IgD-negative memory B cell (primary cell): ENCODE data around the gene MACO1. TPM values are rescaled to one million over a fixed set of nuclear protein-coding genes. Genes with fewer than 3 reads are reported as not detected.

Experiments
- H3K27ac Mint-ChIP-seq, 3 donors: one replicate each; pipeline ENCODE4 v1.8.0; 2020 to 2022; ENCODE audit warnings: mild to moderate bottlenecking in 3 of 3, mixed read lengths in 3 of 3, moderate library complexity in 1 of 3
- H3K27me3 Mint-ChIP-seq: one replicate; pipeline ENCODE4 v1.8.0; 2021; ENCODE audit warnings: mixed read lengths
- H3K36me3 Mint-ChIP-seq: one replicate; pipeline ENCODE4 v1.8.0; 2020; ENCODE audit warnings: mild to moderate bottlenecking, mixed read lengths
- H3K4me1 Mint-ChIP-seq, 3 donors: one replicate each; pipeline ENCODE4 v1.8.0; 2020 to 2022; ENCODE audit warnings: mixed read lengths in 3 of 3, mild to moderate bottlenecking in 1 of 3
- H3K4me3 Mint-ChIP-seq, 4 donors: one replicate each; pipeline ENCODE4 v1.8.0; 2020 to 2022; ENCODE audit warnings: mild to moderate bottlenecking in 4 of 4, mixed read lengths in 4 of 4, moderate library complexity in 3 of 4
- H3K9me3 Mint-ChIP-seq, 3 donors: one replicate each; pipeline ENCODE4 v1.8.0; 2020 to 2021; ENCODE audit warnings: mixed read lengths in 3 of 3, mild to moderate bottlenecking in 1 of 3
- polyA plus RNA-seq: library from polyadenylated mRNA; unstranded; fragments of 300-500 nt; fragmentation: Illumina TruSeq; gene quantifications from one replicate; pipeline ENCODE4 v1.2.3, GENCODE V29; 2021

The MACO1 gene
- polyA plus RNA-seq, 1 donor from 2014 or later, result 8.3 TPM

- Mint-ChIP-seq H3K9me3 (no peaks in the 10 kb centered on the region), H3K36me3 (peaks cover 5% of the 10 kb centered on the region)
Observed at GRCh38 chr1:25484096-25484495, 53.4 kb downstream of the MACO1 start.

GRCh38 chr1:25484533-25484932 is 53.8 kb downstream of the MACO1 start:
- Mint-ChIP-seq H3K36me3 (peaks cover 6% of the 10 kb centered on the region), H3K27ac (peak overlapping the region in 1 of 3 donors; percentile 31), H3K27me3 (no peaks in the 10 kb centered on the region), H3K4me1 (peaks cover 7 to 16% (median 8%) of the 10 kb centered on the region in 3 donors), H3K4me3 (no peak overlapping the region), H3K9me3 (no peaks in the 10 kb centered on the region)

More at GRCh38 chr1:25484096-25484495, 53.4 kb downstream of the MACO1 start:
- Mint-ChIP-seq H3K27me3 (no peaks in the 10 kb centered on the region), H3K27ac (no peak overlapping the region), H3K4me1 (peaks cover 7 to 16% (median 8%) of the 10 kb centered on the region in 3 donors), H3K4me3 (no peak overlapping the region)

GRCh38 chr1:25485536-25486411 is 55.1 kb downstream of the MACO1 start:
- Mint-ChIP-seq H3K4me3 (no peak overlapping the region), H3K36me3 (peaks cover 6% of the 10 kb centered on the region), H3K9me3 (no peaks in the 10 kb centered on the region), H3K4me1 (peaks cover 7 to 16% (median 8%) of the 10 kb centered on the region in 3 donors), H3K27me3 (no peaks in the 10 kb centered on the region), H3K27ac (peak overlapping the region in 2 of 3 donors; percentile 25 to 71)

- Mint-ChIP-seq H3K9me3 (no peaks in the 10 kb centered on the region), H3K27me3 (no peaks in the 10 kb centered on the region), H3K4me3 (no peak overlapping the region), H3K36me3 (peaks cover 7% of the 10 kb centered on the region), H3K27ac (no peak overlapping the region), H3K4me1 (peaks cover 7 to 14% (median 8%) of the 10 kb centered on the region in 3 donors)
Observed at GRCh38 chr1:25486602-25487001, 55.9 kb downstream of the MACO1 start.

- H3K4me1 Mint-ChIP-seq, result peaks cover 7 to 8% (median 7%) of the 10 kb centered on the region in 3 donors
- no peaks in the 10 kb centered on the region for H3K9me3 Mint-ChIP-seq
- H3K27ac Mint-ChIP-seq, result no peak overlapping the region
- no peak overlapping the region for H3K4me3 Mint-ChIP-seq
- H3K36me3 Mint-ChIP-seq, result peaks cover 9% of the 10 kb centered on the region
- H3K27me3 Mint-ChIP-seq, result no peaks in the 10 kb centered on the region
Observed at GRCh38 chr1:25487628-25488027, 56.9 kb downstream of the MACO1 start.

- Mint-ChIP-seq H3K4me3 (no peak overlapping the region), H3K36me3 (peaks cover 10% of the 10 kb centered on the region), H3K27ac (peak overlapping the region in 1 of 3 donors; percentile 39), H3K27me3 (no peaks in the 10 kb centered on the region), H3K4me1 (no peaks in the 10 kb centered on the region), H3K9me3 (no peaks in the 10 kb centered on the region)
Observed at GRCh38 chr1:25492323-25492722, 61.6 kb downstream of the MACO1 start.

GRCh38 chr1:25494952-25495351 is 64.3 kb downstream of the MACO1 start:
- Mint-ChIP-seq H3K9me3 (no peaks in the 10 kb centered on the region), H3K4me3 (no peak overlapping the region), H3K36me3 (peaks cover 6% of the 10 kb centered on the region), H3K27me3 (no peaks in the 10 kb centered on the region), H3K27ac (no peak overlapping the region), H3K4me1 (no peaks in the 10 kb centered on the region)

- Mint-ChIP-seq H3K9me3 (no peaks in the 10 kb centered on the region), H3K4me3 (no peak overlapping the region), H3K27me3 (no peaks in the 10 kb centered on the region), H3K36me3 (peaks cover 3% of the 10 kb centered on the region), H3K27ac (no peak overlapping the region), H3K4me1 (peaks cover 0 to 2% (median 0%) of the 10 kb centered on the region in 3 donors)
Observed at GRCh38 chr1:25500694-25501093, 70.0 kb downstream of the MACO1 start.

- H3K36me3 Mint-ChIP-seq, result peaks cover 3% of the 10 kb centered on the region
- no peaks in the 10 kb centered on the region for H3K27me3 Mint-ChIP-seq
- H3K9me3 Mint-ChIP-seq, result no peaks in the 10 kb centered on the region
- no peak overlapping the region for H3K27ac Mint-ChIP-seq
- H3K4me3 Mint-ChIP-seq, result no peak overlapping the region
- H3K4me1 Mint-ChIP-seq, result peaks cover 0 to 2% (median 2%) of the 10 kb centered on the region in 3 donors
Observed at GRCh38 chr1:25501235-25502058, 70.8 kb downstream of the MACO1 start.

GRCh38 chr1:25502957-25503356 is 72.3 kb downstream of the MACO1 start:
- H3K4me1 Mint-ChIP-seq, result peaks cover 0 to 2% (median 2%) of the 10 kb centered on the region in 3 donors
- no peak overlapping the region for H3K27ac Mint-ChIP-seq
- no peaks in the 10 kb centered on the region for H3K27me3 Mint-ChIP-seq
- H3K9me3 Mint-ChIP-seq, result no peaks in the 10 kb centered on the region
- H3K4me3 Mint-ChIP-seq, result no peak overlapping the region
- H3K36me3 Mint-ChIP-seq, result peaks cover 3% of the 10 kb centered on the region

- Mint-ChIP-seq H3K4me1 (peaks cover 0 to 2% (median 2%) of the 10 kb centered on the region in 3 donors), H3K27ac (no peak overlapping the region), H3K36me3 (peaks cover 3% of the 10 kb centered on the region), H3K4me3 (no peak overlapping the region), H3K9me3 (no peaks in the 10 kb centered on the region), H3K27me3 (peaks cover 2% of the 10 kb centered on the region)
Observed at GRCh38 chr1:25503551-25504426, 73.1 kb downstream of the MACO1 start.

GRCh38 chr1:25504706-25505595 is 74.3 kb downstream of the MACO1 start:
- H3K36me3 Mint-ChIP-seq, result peaks cover 3% of the 10 kb centered on the region
- H3K4me1 Mint-ChIP-seq, result peaks cover 0 to 2% (median 2%) of the 10 kb centered on the region in 3 donors
- peaks cover 2% of the 10 kb centered on the region for H3K27me3 Mint-ChIP-seq
- H3K4me3 Mint-ChIP-seq, result no peak overlapping the region
- no peak overlapping the region for H3K27ac Mint-ChIP-seq
- no peaks in the 10 kb centered on the region for H3K9me3 Mint-ChIP-seq

GRCh38 chr1:25505656-25506385 is 75.1 kb downstream of the MACO1 start:
- Mint-ChIP-seq H3K9me3 (no peaks in the 10 kb centered on the region), H3K36me3 (peaks cover 2% of the 10 kb centered on the region), H3K27me3 (peaks cover 2% of the 10 kb centered on the region), H3K4me3 (no peak overlapping the region), H3K4me1 (peaks cover 0 to 2% (median 2%) of the 10 kb centered on the region in 3 donors), H3K27ac (no peak overlapping the region)
